GM18517 (cell line): ENCODE data around the gene EP400.
"Not testable (repeated sequence)": the region's sequence is repeated elsewhere in the genome, so short reads cannot be mapped to it uniquely, and the experiment has no call there.

Experiments used
- ATAC-seq: cut with Tn5 transposase; IDR thresholded peaks from one replicate; pipeline ENCODE4 v1.9.1; 2021; ENCODE audit warnings: mild to moderate bottlenecking, moderate library complexity; ENCODE audit not compliant: unreplicated experiment

Gene EP400

DNA sequence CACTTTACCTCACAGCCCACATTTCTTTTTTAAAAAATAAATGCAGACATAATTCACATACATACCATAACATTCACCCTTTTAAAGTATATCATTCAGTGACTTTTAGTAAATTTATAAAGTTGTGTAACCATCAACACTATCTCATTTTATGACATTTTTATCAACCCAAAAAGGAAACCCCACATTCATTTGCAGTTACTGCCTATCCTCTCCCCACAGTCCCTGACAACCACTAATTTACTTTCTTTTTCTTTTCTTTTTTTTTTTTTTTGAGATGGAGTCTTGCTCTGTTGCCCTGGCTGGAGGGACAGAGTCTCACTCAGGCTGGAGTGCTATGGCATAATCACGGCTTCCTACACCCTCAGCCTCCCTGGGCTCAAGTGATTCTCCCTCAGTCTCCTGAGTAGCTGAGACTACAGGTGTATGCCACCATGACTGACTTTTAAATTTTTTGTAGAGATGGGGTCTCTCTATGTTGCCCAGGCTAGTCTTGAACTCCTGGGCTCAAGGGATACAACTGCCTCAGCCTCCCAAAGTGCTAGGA is 1.5 kb upstream of the EP400 start:
- no peak for ATAC-seq

- not testable (repeated sequence) for ATAC-seq
Observed at GRCh38 chr12:131948713-131949430, 870 bp upstream of the EP400 start.

- ATAC-seq = peak; percentile 33
Observed at GRCh38 chr12:131950182-131950913, 606 bp downstream of the EP400 start.

GRCh38 chr12:131953810-131954209 is 4.1 kb downstream of the EP400 start:
- not testable (repeated sequence) for ATAC-seq

- ATAC-seq = not testable (repeated sequence)
Observed at GRCh38 chr12:131954460-131954859, 4.7 kb downstream of the EP400 start.

DNA sequence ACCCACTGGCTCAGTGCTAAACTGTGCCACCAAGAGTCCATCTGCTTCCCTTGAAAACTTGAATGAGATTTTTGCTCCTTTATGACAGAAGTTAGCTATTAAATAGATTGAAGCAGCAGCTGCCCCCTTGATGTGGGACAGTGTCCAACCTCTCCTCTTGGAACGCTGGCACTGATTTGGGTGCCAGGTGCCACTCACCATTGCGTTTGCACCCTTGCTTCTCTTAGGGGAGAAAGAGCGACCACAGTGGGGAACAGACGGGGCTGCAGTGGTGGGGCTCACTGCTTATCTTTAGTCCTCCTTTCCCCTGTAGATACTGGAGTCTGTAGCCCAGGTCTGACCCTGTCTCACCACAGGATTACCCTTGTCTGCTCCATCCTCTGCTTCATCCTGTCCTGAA is 9.4 kb downstream of the EP400 start:
- ATAC-seq = no peak

GRCh38 chr12:131959641-131960589 is 10.2 kb downstream of the EP400 start:
- ATAC-seq = no peak

GRCh38 chr12:131960590-131961325 is 11.0 kb downstream of the EP400 start:
- ATAC-seq = not testable (repeated sequence)

DNA sequence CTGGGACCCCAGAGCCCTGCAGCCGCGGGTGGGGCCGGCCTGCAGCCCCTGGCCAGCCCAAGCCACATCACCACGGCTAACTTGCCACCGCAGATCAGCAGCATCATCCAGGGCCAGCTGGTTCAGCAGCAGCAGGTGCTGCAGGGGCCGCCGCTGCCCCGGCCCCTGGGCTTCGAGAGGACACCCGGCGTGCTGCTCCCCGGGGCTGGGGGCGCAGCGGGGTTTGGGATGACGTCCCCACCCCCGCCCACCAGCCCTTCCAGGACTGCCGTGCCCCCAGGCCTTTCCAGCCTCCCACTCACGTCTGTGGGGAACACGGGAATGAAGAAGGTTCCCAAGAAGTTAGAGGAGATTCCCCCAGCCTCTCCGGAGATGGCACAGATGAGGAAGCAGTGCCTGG is 11.6 kb downstream of the EP400 start:
- ATAC-seq = not testable (repeated sequence)

DNA sequence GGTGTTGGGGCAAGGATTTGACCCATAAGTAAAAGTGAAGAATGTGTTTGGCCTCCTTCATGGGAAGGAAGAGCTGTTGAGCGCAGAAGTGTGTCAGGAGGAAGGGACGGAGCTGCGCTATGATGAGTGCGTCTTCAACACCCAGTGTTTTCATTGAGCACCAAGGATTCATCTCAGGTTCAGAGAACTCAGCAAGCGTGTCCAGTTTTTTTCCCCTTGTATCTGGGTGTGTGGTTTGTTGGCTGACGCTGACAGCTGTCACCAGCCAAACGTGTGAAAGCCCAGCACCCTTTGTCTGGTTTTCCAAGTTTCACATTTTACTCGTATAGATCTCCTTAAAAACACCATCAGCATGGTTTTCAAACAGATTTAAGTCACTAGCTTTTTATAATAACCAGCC is 12.3 kb downstream of the EP400 start:
- ATAC-seq = no peak

DNA sequence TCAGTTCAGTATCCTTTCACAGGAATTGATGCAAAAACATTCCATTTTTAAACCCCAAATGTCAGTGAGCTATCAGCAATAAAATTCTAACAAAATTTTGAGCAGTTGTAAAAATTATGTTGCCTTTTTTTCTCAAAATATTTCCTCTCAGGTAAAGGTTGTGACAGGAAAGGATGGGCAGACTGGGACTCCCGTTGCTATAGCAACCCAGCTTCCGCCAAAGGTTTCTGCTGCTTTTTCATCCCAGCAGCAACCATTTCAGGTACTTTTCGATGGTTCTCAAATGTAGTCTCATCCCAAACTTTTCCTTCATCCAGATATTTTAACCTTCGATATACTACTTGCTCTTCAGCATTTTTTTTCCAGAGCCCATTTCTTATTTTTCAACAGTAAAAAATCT is 13.6 kb downstream of the EP400 start:
- ATAC-seq = no peak

DNA sequence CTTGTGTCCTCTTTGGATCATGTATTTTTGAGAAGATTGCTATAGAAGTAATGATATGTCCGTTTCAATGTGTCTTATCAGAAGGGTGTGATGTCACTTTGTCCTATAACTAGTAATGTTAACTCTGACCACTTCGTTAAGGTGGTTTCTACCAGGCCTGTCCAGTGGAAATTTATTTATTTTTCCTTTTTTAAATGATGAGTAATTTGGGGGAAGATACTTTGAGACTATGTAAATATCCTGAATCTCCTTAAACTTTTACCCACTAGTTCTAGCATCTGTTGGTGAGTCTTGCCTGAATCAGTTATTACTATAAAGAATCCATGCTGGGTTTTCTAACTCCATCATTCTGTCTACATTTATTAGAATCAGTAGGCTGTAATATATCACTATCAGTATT is 15.3 kb downstream of the EP400 start:
- no peak for ATAC-seq

- ATAC-seq = no peak
Observed at GRCh38 chr12:131971226-131971625, 21.5 kb downstream of the EP400 start.

DNA sequence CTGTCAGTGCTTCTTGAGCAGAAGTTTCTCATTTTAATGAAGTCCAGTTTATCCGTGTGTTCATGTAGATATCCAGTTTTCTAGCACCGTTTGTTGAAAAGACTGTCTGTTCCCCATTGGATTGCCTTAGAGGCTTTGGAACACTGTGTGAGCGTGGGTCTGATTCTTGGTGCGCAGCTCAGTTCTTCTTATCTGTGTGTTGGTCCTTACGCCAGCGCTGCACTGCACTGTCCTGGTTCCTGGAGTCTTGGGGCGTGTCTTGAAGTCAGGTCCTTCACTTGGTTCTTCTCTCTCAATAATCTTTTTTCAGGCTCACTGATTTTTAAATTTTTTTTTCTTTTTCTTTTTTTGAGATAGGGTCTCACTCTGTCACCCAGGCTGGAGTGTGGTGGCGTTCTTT is 25.5 kb downstream of the EP400 start:
- no peak for ATAC-seq

- no peak for ATAC-seq
Observed at GRCh38 chr12:131979606-131980005, 29.9 kb downstream of the EP400 start.

GRCh38 chr12:131980263-131980662 is 30.5 kb downstream of the EP400 start:
- ATAC-seq = no peak

DNA sequence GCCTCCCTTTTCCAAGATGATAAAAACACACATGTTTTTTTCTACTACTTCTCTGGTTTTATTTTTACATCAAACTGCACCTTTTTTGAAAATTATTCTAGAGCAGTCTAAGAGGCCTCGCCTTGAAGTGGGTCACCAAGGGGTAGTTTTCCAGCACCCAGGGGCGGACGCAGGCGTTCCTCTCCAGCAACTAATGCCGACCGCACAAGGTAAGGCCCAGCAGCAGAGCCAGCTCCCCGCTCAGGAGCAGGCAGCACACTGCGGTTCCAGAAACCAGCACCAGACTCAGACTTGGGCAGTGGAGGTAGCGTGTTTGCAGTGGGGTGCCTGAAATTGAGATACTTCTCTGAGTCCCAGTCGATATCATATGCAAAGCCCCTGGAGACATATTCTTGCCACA is 31.6 kb downstream of the EP400 start:
- no peak for ATAC-seq

- ATAC-seq = no peak
Observed at GRCh38 chr12:131982041-131982440, 32.3 kb downstream of the EP400 start.

GRCh38 chr12:131983026-131983425 is 33.3 kb downstream of the EP400 start:
- ATAC-seq = no peak

DNA sequence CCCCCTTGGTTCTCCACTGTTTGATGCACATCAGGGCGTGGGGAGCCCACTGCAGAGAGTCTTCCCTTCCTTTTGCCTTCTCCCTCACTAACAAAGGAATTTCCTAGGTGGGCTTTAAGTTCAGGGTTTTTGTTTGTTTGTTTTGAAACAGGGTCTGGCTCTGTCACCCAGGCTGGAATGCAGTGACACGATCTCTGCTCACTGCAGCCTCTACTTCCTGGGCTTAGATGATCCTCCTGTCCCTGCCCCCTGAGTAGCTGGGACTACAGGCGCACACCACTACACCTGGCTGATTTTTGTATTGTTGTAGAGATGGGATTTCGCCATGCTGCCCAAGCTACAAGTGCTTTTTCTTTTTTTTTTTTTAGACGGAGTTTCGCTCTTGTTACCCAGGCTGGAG is 33.8 kb downstream of the EP400 start:
- ATAC-seq = no peak
